Caki2 (cell line): ENCODE results near the gene EPN3. TPM values are rescaled to one million over a fixed set of nuclear protein-coding genes. Genes with fewer than 3 reads are reported as not detected.

ENCODE experiments used
- DNase-seq: peaks from one replicate; pipeline ENCODE4 v3.0.0-alpha.2; 2015; ENCODE audit warnings: low read depth
- in situ Hi-C: cut with HindIII; loops from 2 replicates; pipeline ENCODE4 v1.10.0; 2016; ENCODE audit warnings: low sequenced_read_pairs, low pct_unique_long_range_greater_than_20kb, mixed read lengths
- total RNA-seq: library from RNA; depleted of rRNA; stranded (reverse); fragments of >200 nt; shearing (Covaris generic); gene quantifications from 2 replicates; pipeline ENCODE4 v1.2.3, GENCODE V29; 2014; ENCODE audit warnings: low replicate concordance

The EPN3 gene
- total RNA-seq, 1 experiment from 2014 or later = 0.07 TPM

DNA sequence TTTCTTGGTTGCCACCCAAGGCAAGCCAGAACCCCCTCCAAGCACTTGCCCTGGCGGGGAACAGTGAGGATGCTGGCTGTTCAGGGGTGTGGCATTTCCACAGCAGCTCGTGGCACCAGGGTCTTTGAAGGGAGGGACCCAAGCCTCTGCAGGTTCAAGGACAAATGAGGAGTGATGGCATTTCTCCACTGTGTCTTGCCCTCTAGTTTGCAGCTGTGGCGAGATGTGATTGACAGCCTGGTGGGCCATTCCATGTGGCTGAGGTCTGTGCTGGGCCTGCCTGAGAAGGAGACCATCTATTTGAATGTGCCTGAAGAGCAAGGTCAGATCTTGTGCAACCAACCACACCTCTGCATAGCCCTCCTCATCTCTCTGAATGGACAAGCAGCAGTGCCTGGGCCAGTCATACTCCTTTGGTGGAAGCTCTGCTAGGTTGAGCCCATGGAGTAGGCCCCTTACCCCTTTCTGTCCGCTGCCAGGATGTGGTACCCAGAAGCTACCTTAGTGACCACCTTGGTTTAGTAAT, 4.5 kb upstream of the EPN3 start:
- in situ Hi-C loops = no loop called here

DNA sequence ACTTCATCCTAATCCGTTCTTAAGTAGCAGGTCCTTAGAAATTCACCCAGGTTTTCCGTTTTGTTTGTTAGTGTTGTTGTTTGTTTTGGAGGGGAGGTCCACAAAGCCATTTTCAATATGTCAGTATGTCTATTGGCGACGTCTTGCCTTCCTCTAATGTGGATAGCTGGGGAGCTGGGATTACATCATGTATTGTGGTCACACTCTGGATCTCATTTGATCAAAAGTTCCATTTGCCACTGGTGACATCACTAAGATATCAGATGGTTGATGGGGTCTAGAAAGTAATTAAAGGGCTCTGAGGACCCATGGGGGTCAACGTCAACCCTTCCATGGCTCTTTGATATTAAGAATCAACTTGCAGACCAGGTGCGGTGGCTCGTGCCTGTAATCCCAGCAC, 2.7 kb upstream of the EPN3 start:
- in situ Hi-C loops = no loop called here
- no peak for DNase-seq

More for the DNA sequence above, 4.5 kb upstream of the EPN3 start:
- DNase-seq = no peak

DNA sequence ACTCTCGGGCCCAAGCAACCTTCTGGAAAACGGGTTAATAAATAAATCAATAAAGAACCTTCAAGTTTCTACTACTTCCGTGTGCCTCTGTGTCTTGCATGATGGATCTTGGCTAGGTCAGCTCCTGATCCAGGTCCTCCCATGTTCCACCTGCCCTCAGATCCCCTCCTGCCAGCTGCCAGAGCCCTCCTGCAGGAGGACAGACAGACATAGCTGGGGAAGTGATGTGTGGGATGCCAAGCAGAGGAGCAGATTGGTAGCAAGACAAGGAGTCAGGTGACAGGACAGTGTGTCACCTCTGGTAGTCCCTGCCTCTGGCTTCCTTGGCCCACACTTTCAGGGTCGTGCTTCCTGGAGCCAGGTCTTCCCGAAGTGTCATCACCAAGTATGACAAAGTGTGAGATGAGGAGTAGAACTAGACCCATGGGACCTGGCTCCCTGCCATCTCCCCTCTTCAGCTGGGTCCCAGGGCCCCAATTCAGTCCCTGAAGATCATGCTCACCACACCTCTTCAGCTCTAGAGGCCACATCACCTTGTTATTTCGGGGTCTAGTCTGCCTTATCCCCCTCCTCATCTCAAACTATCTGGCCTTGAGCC, 1.0 kb upstream of the EPN3 start:
- no peak for DNase-seq
- in situ Hi-C loops = no loop called here

DNA sequence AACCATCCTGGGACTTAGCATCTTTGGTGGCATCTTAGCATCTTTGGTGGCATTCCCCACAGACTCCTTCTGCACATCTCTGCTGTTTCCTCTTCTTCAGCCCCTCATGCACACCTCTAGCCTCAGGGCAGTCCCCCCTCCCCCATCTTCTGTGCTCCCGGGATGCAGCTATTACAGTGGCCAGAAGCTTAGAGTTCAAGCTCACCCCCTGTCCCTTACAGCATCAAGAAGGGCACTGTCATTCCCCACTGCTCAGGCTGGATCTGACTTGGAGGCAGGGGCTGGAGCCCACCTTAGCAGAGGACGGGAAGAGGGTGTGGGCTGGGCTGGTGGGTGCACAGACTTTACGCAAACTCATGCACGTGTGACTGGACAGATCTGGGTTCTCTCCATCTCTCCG, 650 bp downstream of the EPN3 start:
- DNase-seq = no peak
- in situ Hi-C loops = no loop called here

DNA sequence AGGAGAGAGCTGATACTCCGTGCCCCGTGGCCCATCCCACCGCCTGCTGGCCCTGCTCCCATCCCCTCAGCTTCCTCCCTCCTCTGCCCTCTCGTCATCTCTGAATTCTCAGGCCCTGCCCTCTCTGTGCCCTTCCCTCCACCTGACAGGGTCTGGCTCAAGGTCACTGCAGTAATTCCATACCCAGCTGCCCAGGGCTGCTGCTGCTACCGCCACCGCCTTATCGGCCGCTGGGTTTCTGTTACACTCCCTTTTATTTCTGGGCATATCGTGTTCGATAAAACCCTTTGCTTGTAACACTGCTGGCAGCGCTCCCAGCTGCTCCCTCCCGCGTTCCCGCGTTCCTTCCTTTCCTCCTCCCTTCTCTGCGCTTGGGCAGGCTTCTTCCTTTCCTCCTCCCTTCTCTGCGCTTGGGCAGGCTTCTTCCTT, 1.2 kb downstream of the EPN3 start:
- in situ Hi-C loops = no loop called here
- DNase-seq = no peak

DNA sequence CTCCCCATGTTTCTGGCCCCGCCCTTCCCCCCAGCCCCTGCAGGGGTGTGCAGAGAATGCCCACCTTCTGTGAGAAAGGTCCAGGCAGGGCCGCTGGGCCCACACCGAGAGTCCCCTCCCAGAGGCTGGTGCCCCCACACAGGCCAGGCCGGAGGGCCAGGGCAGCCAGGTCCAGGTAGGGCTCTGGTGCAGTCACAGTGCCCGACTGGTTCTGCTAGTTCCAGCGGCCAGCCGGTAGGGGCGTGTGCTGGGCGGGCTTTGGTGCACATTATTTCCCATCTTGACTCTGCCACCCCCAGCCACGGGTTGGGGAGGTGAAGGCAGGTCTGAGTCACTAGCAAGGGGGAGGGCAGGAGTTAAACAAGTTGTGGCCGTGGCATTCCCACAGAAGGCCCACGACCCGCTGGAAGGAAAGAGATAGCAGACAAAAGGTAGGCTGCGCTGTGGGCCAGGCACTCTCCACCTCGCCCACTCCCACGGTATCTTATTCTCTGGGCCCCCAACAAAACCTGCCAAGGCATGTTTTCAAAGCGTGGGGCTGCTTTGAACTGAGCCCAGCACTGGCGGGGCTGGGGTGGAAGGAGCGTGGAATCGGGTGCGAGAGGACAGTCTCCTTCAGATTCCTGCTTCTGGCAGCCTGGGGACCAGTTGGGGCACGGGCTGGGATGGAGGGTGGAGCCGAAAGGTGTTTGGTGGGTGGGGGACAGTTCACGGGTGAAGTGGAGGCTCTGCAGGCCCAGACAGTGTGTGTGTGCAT, 1.9 kb downstream of the EPN3 start:
- peak; percentile 34 for DNase-seq
- in situ Hi-C loops = no loop called here

DNA sequence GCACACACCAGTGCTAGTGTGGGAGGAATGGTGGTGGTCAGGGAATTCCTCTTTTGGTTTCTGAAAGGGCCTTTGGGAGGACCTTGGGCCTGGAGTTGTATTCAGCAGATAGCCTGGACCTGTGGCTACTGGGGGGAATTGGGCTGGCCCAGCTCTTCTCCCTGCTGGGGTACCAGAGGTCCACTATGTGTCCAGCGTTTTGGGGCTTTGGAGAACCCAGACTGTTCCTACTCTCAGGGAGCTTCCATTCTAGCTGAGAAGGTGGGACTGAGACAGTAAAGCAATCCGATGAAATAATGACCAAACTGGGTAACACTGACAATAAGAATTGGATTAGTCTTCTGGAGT, 2.4 kb downstream of the EPN3 start:
- no peak for DNase-seq
- in situ Hi-C loops = no loop called here

DNA sequence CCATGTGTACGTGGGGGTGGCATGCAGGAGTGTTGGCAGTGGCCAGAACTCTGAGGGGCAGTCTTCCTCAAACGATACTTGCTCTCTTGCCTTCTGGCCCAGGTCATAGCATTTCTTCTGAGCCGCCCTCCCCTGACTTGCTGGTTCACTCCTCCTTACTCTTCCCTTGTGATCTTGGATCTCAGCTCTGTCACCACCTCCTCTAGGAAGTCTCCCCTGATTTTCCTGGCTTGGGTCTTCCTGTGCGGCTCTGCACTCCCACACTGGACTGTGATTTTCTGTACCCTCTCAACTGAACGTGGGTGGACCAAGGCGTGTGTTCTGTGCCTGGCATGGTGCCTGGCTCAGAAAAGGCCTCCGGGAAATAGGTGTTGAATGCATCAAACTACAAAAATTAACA, 2.9 kb downstream of the EPN3 start:
- DNase-seq = no peak
- in situ Hi-C loops = no loop called here

DNA sequence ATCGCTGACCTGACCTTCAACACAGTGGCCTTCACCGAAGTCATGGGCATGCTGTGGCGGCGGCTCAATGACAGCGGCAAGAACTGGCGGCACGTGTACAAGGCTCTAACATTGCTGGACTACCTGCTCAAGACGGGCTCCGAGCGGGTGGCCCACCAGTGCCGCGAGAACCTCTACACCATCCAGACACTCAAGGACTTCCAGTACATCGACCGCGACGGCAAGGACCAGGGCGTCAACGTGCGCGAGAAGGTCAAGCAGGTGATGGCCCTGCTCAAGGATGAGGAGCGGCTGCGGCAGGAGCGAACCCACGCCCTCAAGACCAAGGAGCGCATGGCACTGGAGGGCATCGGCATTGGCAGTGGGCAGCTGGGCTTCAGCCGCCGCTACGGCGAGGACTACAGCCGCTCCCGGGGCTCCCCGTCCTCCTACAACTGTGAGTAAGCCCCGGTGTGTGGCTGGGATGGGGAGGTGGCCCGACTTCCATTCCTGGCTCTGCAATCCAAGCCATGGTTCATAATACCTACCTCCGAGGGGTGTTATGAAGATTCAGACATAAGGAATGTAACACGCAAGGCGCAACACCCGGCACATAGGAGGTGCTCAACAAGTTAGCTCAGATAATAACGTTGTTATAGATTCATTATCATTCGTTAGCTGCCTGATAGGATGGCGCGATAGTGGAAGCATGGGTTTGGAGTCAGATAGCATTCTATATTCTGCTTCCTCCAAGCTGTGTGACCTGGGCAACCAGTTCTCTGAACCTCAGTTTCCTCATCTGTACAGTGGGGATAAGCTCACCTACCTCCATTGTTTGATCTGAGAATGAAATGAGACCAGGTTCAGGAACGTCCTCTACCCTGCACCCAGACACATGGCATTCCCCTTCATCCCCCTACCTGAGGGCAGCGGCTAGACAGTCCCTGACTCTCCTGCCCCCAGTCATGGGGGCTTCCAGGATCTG, 4.4 kb downstream of the EPN3 start:
- in situ Hi-C loops = no loop called here
- DNase-seq = no peak

DNA sequence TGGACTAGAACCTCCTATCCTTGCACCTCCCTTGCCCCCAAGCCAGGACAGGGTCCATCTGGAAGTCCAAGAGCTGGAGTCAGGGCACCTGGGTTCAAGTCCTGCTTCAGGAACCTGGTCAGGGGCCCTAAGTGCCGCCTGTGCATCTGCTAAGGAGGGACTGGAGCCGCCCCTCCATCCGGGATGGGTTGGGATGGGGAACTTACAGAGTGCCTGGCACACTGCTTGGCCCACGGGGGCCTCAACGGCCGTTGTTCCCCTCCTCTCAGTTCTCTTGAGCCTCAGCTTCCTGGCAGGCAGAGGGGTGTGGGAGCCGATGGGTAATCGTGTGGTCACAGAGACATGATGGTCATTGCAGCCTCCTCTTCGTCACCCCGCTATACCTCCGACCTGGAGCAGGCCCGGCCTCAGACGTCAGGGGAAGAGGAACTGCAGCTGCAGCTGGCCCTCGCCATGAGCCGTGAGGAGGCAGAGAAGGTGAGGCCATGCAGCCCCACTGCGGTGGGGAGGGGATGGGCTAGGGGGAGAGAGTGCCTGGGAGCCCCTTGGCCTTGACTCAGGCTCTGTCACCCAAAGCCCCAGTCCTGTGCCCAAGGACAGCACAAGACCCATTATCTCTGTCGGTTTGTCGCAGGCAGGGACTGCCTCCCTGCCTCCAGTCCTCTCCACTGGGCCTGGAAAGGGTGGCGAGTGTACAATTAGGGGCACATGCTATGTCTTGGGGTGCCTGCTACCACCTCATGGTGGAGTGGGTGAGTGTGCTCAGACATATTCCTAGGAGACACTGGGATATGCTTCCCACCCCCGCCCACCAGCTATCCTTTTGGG, 5.4 kb downstream of the EPN3 start:
- no peak for DNase-seq
- in situ Hi-C loops = no loop called here

DNA sequence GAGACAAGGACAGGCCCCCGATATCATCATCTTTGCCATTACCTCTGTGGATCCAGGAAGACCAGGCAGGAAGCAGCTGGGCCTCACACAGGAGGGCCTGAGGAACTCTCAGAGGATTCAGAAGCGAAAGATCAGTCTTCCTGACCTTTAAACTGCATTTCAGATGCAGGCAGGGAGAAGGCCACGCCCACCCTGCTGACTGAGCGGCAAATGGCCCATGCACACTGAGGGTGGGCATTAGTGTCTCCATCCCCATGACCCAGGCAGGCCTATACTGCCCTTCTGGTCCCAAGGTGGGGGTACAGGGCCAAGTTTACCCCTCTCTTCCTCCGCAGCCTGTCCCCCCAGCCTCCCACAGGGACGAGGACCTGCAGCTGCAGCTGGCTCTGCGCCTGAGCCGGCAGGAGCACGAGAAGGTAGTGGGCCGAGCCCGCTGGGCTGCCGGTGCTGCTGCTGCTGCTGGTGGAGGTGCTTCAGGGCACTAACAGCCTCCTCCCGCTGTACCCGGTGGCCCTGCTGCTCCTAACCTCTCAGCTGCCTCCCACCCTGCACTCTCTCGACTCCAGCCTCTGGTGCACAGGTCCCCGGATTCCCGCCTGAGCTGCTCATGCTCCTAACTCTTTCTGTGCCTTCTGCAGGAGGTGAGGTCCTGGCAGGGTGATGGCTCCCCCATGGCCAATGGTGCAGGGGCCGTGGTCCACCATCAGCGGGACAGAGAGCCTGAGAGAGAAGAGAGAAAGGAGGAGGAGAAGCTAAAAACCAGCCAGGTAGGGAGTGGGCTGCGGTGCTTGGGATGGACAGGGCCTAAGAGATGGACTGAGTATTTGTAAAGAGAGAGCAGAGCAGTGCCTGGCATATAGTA, 6.2 kb downstream of the EPN3 start:
- in situ Hi-C loops = no loop called here
- no peak for DNase-seq

DNA sequence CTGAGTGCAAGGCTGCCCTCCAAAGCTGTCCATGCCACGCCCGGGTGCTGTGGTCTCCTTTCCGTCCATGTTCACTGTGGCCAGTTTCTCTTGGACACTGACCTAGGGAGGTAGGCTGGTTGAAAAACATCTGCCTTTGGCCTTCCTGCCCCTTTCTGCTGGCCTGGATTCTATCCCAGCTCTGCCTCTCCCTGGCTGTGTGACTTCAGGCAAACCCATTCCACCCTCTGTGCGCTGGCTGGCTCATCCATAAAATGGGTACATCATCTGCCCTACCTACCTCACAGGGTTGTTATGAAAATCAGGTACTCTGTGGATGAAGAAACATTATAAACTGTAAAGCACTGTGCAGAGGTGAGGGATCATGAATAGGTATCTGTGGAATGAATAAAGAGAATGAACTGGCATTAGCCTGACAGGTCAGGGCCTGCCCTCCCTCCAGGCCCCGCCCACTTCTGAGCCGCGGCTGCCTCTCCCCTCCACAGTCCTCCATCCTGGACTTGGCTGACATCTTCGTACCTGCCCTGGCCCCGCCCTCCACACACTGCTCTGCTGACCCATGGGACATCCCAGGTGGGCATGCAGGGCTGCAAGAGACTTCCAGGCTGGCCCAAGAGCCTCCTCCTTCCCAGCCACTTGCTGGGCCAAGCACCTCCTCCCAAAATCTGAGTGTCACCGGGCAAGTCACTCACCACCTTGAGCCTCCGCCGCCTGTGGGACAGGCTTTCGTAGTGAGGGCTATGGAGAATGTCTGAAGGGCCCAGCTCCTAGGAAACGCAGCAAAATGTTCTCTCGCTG, 7.4 kb downstream of the EPN3 start:
- peak; percentile 39 for DNase-seq

DNA sequence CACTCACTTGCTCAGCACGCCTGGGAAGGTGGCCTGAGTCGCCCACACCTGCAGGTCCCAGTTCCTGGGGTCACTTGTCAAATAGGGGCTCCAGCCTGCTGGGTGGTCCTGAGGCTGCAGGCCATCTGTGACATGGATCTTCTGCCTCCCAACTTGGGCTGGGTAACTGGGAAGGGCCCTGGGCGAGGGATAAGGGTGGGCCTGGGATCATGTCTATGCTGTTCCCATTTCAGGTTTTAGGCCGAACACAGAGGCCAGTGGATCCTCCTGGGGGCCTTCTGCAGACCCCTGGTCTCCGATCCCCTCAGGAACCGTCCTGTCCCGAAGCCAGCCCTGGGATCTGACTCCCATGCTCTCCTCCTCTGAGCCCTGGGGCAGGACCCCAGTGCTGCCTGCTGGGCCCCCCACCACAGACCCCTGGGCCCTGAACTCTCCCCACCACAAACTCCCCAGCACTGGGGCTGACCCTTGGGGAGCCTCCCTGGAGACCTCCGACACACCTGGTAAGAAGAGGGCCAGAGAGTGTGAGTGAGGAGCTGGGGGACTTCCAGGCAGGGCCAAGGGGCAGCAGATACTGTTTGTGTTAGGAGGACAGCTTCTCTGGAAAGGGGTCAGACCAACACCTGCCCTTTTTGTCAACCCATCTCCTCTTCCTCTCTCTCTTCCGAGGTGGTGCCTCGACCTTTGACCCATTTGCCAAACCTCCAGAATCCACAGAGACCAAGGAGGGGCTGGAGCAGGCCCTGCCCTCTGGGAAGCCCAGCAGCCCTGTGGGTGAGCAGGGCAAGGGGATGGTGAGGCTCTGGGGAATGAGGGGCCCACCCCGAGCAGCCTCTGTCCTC, 8.2 kb downstream of the EPN3 start:
- in situ Hi-C loops = no loop called here
- no peak for DNase-seq

More for the DNA sequence above, 7.4 kb downstream of the EPN3 start:
- in situ Hi-C loops = no loop called here

DNA sequence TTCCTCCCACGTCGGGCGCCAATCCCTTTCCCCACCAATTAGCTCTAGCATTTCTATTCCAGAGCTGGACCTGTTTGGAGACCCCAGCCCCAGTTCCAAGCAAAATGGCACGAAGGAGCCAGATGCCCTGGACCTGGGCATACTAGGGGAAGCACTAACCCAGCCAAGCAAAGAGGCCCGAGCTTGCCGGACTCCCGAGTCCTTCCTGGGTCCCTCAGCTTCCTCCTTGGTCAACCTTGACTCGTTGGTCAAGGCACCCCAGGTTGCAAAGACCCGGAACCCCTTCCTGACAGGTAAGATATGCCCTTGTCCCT, 8.8 kb downstream of the EPN3 start:
- in situ Hi-C loops = no loop called here
- DNase-seq = no peak

DNA sequence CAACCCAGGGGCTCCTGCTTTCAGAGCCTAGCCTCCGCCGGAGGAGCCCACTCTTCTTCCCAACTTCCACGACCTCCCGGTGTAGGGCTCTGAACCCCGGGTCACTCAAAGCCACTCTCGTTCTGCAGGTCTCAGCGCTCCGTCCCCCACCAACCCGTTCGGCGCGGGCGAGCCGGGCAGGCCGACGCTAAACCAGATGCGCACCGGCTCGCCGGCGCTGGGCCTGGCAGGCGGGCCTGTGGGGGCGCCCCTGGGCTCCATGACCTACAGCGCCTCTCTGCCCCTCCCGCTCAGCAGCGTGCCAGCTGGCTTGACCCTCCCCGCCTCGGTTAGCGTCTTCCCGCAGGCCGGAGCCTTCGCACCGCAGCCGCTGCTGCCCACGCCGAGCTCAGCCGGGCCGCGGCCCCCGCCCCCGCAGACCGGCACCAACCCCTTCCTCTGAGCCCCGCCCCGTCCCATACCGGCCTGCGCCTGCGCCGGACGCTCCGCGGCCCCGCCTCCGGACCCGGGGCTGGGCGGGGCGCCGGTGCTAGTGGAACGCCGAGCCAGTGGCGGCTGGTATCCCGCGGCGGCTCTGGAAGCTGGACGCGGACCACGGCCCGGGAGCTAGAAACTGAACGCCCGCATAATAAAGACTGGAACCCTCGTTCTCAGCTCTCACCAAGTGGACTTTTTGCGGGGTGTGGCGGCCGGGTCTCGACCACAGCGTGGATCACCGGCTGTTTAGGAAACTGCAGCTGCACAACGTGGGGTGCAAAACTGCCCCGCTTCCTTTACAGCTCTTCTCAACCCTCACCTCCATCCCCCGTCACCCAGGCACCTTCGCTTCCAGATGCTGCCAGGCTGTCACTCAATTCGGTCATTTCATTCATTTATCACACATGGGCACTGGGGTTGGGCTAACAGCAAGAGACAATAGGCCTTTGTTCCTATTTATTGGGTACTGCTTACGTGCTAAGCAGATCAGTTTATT, 9.5 kb downstream of the EPN3 start:
- in situ Hi-C loops = no loop called here
- DNase-seq = peak; percentile 82
